AG09319 (cell line): ENCODE data around the gene CAPS.

ENCODE experiments used
- DNase-seq: peaks from one replicate; pipeline ENCODE4 v3.0.0-alpha.2; 2010; ENCODE audit warnings: low read depth; ENCODE audit errors: extremely low read depth
- TF ChIP-seq, protein P1 (sequence below): IDR thresholded peaks from 2 replicates; pipeline ENCODE4 v1.5.1; 2011; ENCODE audit warnings: low read depth, mild to moderate bottlenecking, inconsistent platforms, low read length, moderate library complexity

CAPS gene

DNA sequence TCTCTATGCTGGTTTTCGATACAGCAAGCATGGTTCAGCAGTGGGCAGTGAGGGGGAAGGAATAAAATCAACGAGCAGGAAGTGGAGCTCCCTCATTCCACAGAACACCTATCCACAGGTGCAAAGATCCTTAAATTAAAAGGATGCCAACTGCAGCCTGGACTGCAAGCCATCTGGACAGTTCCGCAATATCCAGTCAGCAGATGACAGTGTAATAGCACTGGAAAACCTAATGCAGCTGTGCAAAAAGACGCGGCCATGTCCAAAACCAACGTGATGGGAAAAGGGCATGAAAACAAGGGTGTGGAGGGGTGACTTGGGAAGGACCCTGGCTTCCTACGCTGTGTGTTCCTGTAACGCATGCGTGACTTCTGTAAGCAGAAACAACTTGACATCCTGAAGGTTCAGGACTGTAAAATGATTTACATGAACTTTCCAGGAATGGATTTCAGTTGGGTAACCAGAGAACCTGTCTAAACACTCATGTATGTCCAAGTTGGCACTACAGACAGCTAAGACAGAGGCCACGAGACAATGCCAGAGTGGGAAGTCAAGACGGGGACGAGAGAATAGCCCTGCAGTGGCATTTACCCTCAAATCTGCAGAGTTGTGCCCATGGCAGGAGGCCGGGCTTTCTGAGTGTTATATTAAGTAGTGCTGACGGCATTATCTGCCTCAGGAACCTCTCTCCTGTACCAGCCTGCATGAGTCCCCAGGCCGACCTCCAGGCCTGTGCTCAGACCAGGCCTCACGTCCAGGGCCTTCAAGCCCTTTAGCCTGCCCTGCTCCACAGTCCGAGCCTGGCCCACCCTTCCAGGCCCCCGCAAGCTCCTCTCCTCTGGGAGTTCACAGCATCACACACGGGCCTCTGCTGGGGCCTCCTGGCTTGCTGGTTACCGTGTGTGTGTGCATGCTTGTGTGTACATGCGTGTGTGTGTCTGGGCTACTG is 26.5 kb downstream of the CAPS start:
- TF ChIP-seq, protein P1, sequence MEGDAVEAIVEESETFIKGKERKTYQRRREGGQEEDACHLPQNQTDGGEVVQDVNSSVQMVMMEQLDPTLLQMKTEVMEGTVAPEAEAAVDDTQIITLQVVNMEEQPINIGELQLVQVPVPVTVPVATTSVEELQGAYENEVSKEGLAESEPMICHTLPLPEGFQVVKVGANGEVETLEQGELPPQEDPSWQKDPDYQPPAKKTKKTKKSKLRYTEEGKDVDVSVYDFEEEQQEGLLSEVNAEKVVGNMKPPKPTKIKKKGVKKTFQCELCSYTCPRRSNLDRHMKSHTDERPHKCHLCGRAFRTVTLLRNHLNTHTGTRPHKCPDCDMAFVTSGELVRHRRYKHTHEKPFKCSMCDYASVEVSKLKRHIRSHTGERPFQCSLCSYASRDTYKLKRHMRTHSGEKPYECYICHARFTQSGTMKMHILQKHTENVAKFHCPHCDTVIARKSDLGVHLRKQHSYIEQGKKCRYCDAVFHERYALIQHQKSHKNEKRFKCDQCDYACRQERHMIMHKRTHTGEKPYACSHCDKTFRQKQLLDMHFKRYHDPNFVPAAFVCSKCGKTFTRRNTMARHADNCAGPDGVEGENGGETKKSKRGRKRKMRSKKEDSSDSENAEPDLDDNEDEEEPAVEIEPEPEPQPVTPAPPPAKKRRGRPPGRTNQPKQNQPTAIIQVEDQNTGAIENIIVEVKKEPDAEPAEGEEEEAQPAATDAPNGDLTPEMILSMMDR = no peak

DNA sequence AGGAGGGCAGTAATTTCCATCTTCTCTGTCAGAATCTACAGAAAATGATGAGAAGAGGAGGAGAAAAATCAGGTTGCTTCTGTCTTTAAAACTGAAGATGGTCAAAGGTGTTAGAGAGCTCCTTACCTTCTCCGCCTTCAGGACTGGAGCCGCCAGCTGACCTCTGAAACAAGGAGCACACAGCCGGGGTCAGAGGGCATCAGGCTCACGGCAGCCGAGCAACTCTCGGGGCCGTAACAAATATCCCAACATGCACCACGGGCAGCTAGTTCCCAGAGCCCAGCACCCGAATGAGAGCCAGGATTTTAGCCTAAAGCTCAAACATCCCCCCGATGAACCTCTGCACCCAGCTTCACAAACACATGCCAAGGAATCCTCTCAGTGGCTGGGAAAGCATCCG is 27.6 kb downstream of the CAPS start:
- no peak for DNase-seq
- TF ChIP-seq, protein P1 = no peak

More for the DNA sequence above, 26.5 kb downstream of the CAPS start:
- no peak for DNase-seq

DNA sequence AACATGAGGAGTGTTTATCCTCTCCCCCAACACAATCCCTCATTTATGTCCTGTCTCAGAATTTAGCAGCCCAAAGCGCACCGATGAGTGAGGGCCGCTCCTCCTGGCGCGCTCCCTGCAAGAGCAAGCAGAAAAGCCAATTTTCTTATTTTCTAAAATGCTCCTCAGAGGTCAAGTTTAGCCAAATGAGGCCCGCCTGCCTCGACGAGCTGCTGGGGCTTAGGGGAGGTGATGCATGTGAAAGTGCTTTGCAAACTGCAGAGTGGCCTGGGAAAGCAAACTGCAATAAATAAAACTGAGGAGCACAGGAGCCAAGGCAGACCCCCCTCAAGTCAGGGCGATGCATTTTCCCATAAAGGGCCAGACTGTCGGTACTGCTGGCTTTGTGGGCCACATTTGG is 29.0 kb downstream of the CAPS start:
- TF ChIP-seq, protein P1 = no peak
- no peak for DNase-seq

DNA sequence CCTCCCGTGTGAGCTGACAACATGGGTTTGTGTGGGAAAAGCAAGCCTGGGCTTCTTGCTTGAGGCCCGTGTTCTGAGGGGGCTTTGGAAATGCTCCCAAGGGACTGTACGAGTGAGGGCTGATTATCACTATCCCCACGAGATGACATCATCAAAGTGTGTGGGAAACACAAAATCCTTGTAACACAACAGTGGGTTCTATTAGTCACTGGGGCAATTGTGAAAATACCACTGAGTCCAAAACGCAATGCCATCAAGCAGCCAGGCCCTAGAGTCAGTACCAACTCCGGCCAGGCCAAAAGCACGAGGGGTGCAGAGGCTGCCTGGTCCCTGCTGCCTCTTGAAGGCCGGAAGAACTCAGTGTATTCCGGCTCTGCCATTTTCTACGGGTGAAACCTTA is 29.6 kb downstream of the CAPS start:
- no peak for DNase-seq
- TF ChIP-seq, protein P1 = no peak

DNA sequence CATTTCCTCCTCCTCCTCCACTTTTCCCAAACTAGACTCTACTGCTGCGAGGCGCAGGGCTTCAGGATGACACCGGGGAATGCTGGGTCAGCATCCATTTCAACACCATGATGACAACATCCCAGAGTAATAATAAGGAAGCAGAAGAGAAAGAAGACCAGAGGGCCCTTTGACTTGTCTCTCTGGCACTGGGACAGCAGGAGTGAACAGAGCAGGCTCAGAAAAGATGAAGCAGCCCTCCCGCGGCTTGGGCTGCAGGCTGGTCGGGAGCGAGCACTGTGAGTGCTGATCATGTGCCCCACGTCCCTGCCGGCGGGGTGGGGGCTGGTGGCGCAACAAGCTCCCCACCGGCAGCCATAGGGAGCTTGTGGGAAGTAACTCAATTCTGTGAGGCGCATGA is 33.4 kb downstream of the CAPS start:
- TF ChIP-seq, protein P1 = no peak
- no peak for DNase-seq

DNA sequence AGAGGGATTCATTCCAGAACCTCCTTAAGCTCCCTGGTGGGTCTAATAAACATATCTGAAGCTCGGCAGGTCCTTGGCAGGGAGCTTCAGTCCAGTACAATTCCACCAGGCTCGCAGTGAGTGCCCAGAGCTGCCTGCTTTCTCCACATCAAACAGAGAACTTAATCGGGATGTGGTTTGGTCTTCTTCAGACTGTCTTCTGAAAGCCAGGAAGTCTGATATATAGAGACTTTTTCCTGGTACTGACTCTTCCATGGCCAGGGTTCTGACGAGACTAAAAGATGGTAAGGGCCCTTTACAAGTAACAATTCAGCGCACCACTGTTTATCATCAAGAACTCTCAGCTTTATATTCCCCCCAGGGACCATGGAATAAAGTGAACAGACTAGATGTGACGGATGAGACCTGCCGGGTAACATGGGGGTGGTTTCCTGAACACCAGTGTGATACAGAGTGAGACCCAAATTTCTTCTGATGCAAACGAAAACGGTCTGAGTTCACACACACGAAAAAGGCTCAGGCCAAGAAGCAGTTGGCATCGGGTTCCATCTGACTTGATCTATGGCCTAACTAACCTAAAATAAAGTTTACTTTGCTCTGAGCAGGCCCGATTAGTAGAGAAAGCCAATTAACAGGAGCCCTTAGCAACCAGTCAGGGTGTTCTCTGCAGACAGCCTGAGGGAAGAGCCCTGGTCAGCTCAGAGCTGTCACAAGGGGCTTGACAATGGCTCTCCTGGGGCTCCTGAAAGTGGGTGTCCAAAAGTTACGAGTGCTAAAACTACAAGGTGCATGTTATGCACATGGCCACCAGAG is 34.9 kb downstream of the CAPS start:
- TF ChIP-seq, protein P1 = no peak
- DNase-seq = no peak
